Measurements from ENCODE around the gene SORL1-AS1.

SORL1-AS1 gene

GRCh38 chr11:121437018-121437685, 15.6 kb downstream of the SORL1-AS1 start:
- no peaks in the 10 kb centered on the region for H3K36me3 ChIP-seq (ENCODE audit: control insufficient read depth in 4 of 4, insufficient read depth in 4 of 4, low read length in 4 of 4)
- no peak overlapping the region for H3K27ac ChIP-seq (ENCODE audit: low read depth in 1 of 2, low read length in 1 of 2)
- ATAC-seq (ENCODE audit: insufficient read depth, low FRiP score) (no peak), DNase-seq (peak in 2 of 3 donors; percentile 75 to 85)
- no peaks in the 10 kb centered on the region for H3K9me3 ChIP-seq (ENCODE audit: control insufficient read depth in 4 of 4, insufficient read depth in 3 of 4, low read length in 3 of 4)
- no peak overlapping the region for H3K4me3 ChIP-seq
- no peak overlapping the region for H3K9ac ChIP-seq (ENCODE audit: insufficient read depth in 1 of 2, low read length in 2 of 2)
- no peaks in the 10 kb centered on the region for H3K27me3 ChIP-seq (ENCODE audit: control insufficient read depth in 3 of 3, insufficient read depth in 3 of 3, low read length in 2 of 3)
- TF ChIP-seq CTCF (IDR thresholded peaks at IDR 0.05; ENCODE audit: control extremely low read depth, extremely low read depth), result no peak
- peaks cover 0 to 3% (median 0%) of the 10 kb centered on the region in 5 donors for H3K4me1 ChIP-seq (ENCODE audit: control insufficient read depth in 5 of 5, insufficient read depth in 5 of 5, low read length in 5 of 5)

DNA sequence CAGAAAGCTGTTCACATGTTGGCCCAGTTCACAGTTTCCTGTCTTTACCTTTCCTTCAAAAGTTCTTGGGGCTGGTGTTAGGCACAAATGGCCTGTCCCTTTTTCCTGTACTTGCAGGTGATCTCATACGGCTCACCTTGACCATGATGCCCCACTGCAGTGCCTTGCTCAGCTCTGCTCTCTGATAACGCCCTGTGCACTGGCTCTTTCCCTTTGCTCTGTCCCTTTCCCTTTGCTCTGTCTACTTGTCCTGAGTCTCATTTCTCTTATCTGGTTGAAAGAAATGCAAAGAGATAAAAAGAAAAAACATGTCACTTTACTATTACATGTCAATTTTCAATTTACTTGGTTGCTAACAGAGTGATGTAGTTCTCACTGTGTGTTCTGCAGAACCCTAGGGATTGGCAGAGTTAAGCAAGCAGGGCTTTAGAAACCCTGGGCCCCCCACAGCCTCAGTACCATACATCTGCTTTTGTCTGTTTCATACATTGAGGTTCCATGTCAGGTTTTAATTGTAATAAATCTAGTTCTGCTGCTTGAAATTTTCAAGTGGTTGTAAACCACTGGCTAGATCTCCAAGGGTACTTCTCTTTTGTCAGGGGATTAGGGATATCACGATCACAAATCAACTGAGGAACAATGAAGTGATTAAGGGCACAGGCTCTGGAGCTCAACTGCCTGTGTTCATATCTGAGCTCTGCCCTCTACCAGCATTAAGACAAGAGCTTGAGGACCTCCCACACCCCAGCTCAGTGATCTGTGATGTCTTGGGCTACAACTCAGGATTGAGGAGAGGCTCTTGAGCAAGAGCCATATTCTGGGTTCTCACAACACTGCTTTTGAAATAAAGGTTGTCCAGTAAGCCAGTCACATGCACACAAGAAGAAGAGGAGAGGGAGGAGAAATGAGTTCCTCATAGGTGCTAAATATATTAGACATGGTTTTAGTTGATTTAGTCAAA, 16.9 kb downstream of the SORL1-AS1 start:
- H3K27ac ChIP-seq (ENCODE audit: low read depth in 1 of 2, low read length in 1 of 2), result peak overlapping the region in 1 of 2 donors; percentile 15

GRCh38 chr11:121435132-121435531, 17.6 kb downstream of the SORL1-AS1 start:
- 23 to 60% methylated on average over 4 of the region's 4 CpGs for WGBS, 2 donors
- no peak for DNase-seq
- H3K27ac ChIP-seq (ENCODE audit: low read depth in 1 of 2, low read length in 1 of 2), result no peak overlapping the region
- H3K4me1 ChIP-seq (ENCODE audit: control insufficient read depth in 5 of 5, insufficient read depth in 5 of 5, low read length in 5 of 5), result peaks cover 0 to 3% (median 0%) of the 10 kb centered on the region in 5 donors
- H3K27me3 ChIP-seq (ENCODE audit: control insufficient read depth in 3 of 3, insufficient read depth in 3 of 3, low read length in 2 of 3), result no peaks in the 10 kb centered on the region
- no peaks in the 10 kb centered on the region for H3K9me3 ChIP-seq (ENCODE audit: control insufficient read depth in 4 of 4, insufficient read depth in 3 of 4, low read length in 3 of 4)
- ATAC-seq (ENCODE audit: insufficient read depth, low FRiP score), result no peak
- no peak overlapping the region for H3K9ac ChIP-seq (ENCODE audit: insufficient read depth in 1 of 2, low read length in 2 of 2)
- no peak for TF ChIP-seq CTCF (IDR thresholded peaks at IDR 0.05; ENCODE audit: control extremely low read depth, extremely low read depth)
- no peak overlapping the region for H3K4me3 ChIP-seq
- no peaks in the 10 kb centered on the region for H3K36me3 ChIP-seq (ENCODE audit: control insufficient read depth in 4 of 4, insufficient read depth in 4 of 4, low read length in 4 of 4)

More for the DNA sequence above, 16.9 kb downstream of the SORL1-AS1 start:
- Histone ChIP-seq H3K27me3 (ENCODE audit: control insufficient read depth in 3 of 3, insufficient read depth in 3 of 3, low read length in 2 of 3) (no peaks in the 10 kb centered on the region), H3K4me3 (no peak overlapping the region), H3K9ac (ENCODE audit: insufficient read depth in 1 of 2, low read length in 2 of 2) (no peak overlapping the region), H3K9me3 (ENCODE audit: control insufficient read depth in 4 of 4, insufficient read depth in 3 of 4, low read length in 3 of 4) (no peaks in the 10 kb centered on the region), H3K36me3 (ENCODE audit: control insufficient read depth in 4 of 4, insufficient read depth in 4 of 4, low read length in 4 of 4) (no peaks in the 10 kb centered on the region), H3K4me1 (ENCODE audit: control insufficient read depth in 5 of 5, insufficient read depth in 5 of 5, low read length in 5 of 5) (peaks cover 0 to 3% (median 0%) of the 10 kb centered on the region in 5 donors)
- no peak for TF ChIP-seq CTCF (IDR thresholded peaks at IDR 0.05; ENCODE audit: control extremely low read depth, extremely low read depth)
- DNase-seq, result no peak
- 55 to 75% methylated on average over 3 of the region's 3 CpGs for WGBS, 2 donors
- ATAC-seq (ENCODE audit: insufficient read depth, low FRiP score), result no peak
